ENCODE measurements around the gene SCGB3A2. TPM values are rescaled to one million over a fixed set of nuclear protein-coding genes. Genes with fewer than 3 reads are reported as not detected.

The SCGB3A2 gene, protein sequence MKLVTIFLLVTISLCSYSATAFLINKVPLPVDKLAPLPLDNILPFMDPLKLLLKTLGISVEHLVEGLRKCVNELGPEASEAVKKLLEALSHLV
- total RNA-seq (2014; rRNA removed; shearing (Covaris generic); ENCODE audit: low replicate concordance), result not detected in 2 replicates

DNA sequence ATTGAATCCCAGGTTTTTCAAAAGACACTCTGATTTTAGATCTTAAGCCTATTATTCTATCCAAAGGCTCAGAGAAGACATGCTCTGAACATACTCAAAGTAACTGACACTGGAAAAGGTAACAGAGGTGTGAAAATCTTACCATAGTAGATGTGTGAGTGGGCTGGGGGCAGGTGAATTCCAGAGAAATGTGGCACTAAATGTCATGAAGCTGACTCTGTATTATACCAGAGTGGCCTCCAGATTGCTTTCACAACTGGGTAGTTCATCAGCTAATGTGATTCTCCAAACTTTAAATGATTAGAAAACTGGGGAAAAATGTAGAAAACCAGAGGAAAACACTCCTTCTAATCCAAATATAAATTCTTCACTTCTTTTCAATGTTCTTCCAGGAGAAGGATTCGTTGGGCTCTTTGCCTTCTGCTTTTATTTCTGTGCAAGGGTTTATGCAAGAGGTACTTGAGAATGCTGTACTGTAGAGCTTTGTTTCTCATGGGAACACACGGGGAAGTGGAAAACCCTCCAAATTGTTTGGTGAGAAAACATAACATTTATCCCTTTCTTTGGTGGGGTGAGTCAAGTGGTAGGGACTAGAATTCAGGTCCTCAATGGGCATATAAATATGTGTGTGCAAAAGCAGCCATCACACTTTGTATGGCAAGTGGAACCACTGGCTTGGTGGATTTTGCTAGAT lies at the start of gene SCGB3A2:
Gene SCGB3A2, plus strand, starts transcription at position 646 of the 694 bp plus-strand sequence. CDS start 93 bp downstream, outside the sequence.
- no peak for DNase-seq (ENCODE audit: low read depth)
- in situ Hi-C loops (cut with HindIII; ENCODE audit: low pct_unique_long_range_greater_than_20kb, low sequenced_read_pairs), result no loop called here

DNA sequence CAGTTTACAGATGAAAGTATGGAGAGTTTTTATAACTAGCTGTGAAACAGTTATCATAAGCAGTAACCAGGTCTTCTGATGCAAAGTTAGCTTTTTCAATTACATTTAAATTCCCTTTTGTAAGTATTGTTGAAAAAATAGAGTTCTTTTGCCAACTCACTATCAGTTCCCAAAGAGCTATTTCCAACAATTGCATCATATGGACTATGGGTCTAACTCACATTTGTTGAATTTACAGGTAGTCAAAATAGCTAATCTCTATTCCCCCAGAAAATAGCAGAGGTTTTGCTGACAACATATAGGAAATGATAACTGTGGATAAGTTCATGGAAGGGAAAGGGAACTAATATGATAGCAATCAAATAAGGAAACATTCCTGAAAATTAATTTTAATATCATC lies 48.5 kb upstream of the SCGB3A2 start:
- in situ Hi-C loops (cut with HindIII; ENCODE audit: low pct_unique_long_range_greater_than_20kb, low sequenced_read_pairs), result no loop called here
- no peak for DNase-seq (ENCODE audit: low read depth)

DNA sequence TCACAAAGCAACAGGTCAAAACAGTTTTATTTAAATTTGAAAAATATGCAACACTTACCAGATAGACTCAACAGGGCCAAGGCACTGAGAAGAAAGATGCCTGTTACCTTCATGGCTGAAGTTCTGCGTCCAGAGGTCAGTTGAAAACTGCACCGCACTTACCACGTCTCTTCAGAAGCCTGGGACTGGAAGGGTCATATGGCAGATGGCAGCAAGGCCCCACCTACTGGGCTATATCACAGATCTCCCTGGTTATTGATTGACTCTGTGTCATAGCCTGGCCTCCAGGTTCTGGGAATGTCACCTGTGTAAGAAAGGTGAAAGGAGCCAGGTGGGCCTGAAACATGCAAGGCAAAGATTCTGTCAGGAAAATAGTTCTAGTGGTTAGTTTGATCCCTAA lies 47.0 kb upstream of the SCGB3A2 start, which contains the start of gene SPINK1:
Gene SPINK1, minus strand, starts transcription at position 207 of the 400 bp plus-strand sequence. Its CDS starts 94 bp downstream, at position 113.
- in situ Hi-C loops (cut with HindIII; ENCODE audit: low pct_unique_long_range_greater_than_20kb, low sequenced_read_pairs), result no loop called here
- DNase-seq (ENCODE audit: low read depth), result no peak

DNA sequence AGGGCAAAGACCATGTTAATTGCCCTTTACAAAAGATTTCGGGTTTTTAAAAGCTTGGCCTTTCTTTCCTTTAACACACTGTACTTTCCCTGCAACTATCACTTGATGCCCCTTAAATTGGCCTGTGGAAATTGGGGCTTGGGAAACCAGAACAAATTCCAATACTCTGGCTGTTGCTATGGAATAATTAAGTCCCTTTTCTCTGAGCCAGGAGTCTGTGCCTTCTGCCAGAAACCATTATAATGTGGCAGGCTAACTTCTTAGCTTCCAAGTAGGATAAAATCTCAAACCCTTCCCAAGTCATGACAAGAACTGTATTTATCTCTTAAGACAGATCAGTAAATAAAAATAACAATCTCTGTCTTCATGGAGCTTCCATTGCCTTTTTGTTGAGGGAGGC lies 46.0 kb upstream of the SCGB3A2 start:
- DNase-seq (ENCODE audit: low read depth), result no peak
- in situ Hi-C loops (cut with HindIII; ENCODE audit: low pct_unique_long_range_greater_than_20kb, low sequenced_read_pairs), result no loop called here

DNA sequence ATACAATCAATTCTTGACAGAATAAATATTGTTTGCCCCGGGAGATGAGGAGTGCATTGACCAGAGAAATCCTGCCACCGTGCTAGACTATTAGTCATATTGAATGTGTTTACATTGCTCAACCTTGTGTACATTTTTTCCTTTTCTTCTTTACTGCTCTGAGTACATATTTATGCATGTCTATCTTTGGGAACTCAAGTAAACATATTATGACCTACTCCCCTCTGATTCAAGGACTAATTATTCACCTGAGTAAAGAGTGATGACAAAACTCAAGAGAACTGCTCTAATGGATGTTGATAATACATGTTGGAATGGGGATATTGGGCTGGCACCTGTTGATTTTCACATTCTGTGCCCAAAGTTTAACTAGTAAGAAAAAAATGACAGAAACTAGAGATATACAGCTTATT lies 43.1 kb upstream of the SCGB3A2 start:
- DNase-seq (ENCODE audit: low read depth), result peak; percentile 66
- in situ Hi-C loops (cut with HindIII; ENCODE audit: low pct_unique_long_range_greater_than_20kb, low sequenced_read_pairs), result no loop called here

DNA sequence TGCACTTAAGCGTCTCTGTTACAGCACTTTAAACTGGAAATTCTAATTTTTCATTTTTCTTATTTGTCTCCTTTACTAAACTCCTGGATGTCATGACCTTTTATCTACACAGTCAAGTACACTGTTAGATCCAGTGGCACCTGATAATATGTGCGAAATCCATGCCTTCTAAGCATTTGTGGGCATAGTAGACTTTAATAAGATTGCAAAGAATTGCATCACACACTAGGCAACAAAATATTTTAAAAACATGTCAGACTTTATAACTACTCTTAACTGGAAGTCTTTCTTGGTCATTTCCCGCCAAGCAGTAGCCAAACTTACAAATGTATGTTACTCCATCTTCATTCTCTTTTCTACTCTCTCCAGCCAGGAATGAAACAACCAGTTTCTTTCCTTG lies 42.1 kb upstream of the SCGB3A2 start:
- no peak for DNase-seq (ENCODE audit: low read depth)
- in situ Hi-C loops (cut with HindIII; ENCODE audit: low pct_unique_long_range_greater_than_20kb, low sequenced_read_pairs), result no loop called here

DNA sequence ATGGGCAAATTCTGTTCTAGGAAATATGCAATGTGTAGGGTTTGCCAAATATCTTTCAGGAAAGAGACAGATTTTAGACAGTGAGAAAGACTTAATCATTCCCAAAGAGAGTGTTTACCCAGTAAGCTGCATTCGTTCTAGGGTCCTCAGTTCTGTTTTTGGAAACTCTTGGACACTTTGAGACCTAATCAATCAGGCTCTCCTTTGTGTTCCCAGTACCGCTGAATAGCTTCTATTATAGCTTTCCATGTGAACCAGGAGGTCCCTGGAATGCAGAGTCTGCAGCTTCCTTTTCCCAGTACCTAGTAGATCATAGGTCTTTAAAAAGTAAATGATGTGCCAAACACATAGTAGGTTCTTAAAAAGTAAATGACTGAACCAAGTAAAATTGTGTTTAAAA lies 35.6 kb upstream of the SCGB3A2 start:
- in situ Hi-C loops (cut with HindIII; ENCODE audit: low pct_unique_long_range_greater_than_20kb, low sequenced_read_pairs), result no loop called here
- no peak for DNase-seq (ENCODE audit: low read depth)

DNA sequence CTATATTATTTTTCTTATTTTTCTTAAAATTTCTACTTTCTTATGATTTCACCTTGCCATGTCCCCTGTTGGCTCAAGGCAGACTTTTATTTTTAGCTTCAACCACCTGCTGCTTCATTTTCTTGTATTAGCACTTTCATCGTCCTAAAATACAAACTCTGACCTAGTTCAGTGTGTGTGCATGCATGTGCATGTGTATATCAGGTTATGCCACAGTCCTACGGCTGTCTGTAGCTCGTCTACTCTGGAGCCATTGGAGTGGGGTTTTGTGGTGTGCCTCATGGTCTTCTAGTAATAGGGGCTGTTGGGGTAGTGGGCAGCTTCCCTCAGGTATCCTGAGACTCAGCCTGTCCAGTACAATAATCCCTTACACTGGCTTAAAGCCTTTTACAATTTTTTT lies 33.7 kb upstream of the SCGB3A2 start:
- in situ Hi-C loops (cut with HindIII; ENCODE audit: low pct_unique_long_range_greater_than_20kb, low sequenced_read_pairs), result no loop called here

DNA sequence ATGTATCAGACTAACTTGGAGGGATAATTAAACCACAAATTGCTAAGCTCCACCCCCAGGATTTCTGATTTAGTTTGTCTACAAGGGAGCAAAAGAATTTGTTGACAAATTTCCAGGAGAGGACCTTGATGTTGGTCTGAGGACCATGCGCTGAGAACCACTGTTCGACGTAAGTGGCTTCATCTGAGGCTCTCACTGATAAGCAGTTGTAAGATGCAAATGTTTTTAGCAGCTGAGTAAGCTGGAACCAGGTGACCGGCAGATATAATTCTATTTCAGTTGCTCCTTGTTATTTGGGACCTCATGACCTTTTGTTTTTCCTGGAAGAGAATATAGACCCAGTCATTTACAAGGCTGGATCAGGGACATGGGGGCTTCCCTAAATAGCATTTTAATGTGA lies 32.9 kb upstream of the SCGB3A2 start:
- DNase-seq (ENCODE audit: low read depth), result no peak
- in situ Hi-C loops (cut with HindIII; ENCODE audit: low pct_unique_long_range_greater_than_20kb, low sequenced_read_pairs), result no loop called here

More for the DNA sequence above, 33.7 kb upstream of the SCGB3A2 start:
- no peak for DNase-seq (ENCODE audit: low read depth)

DNA sequence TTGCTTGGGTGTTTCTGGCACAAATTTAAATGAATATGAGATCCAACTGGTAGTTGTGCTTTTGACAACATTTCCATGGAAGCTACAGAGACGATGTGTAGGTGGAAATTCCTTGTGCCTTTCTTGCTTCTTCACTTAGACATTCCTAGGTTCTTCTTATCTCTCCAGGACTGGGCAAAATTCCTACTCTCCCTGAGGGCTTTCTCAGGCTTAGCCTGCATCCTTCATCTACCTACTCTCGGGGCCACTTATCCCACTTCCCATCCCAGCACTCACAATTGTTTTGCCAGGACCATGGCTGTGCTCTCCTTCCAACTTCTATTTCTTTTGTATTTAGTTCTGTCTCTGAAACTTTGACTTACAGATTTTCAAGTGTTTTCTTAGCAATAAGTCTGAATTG lies 29.3 kb upstream of the SCGB3A2 start:
- in situ Hi-C loops (cut with HindIII; ENCODE audit: low pct_unique_long_range_greater_than_20kb, low sequenced_read_pairs), result no loop called here
- DNase-seq (ENCODE audit: low read depth), result no peak

DNA sequence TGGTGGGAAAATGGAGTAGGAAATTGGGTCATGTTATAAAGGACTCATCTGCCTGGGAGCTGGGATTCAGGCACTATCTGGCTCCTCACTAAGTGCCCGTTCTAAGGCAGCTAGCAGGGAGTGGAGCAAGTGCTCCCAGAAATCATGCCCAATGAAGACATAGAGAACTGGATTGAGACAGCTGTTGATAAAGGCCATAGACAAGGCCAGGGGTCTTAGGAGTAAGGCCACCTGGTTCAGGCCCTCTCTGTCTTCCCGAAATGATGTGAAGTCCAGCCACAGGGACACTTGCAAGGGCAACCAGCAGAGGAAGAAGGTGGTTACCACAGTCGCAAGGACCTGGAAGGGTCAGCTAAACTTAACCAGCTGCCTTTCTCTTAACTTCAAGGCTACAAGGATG lies 26.9 kb upstream of the SCGB3A2 start:
- in situ Hi-C loops (cut with HindIII; ENCODE audit: low pct_unique_long_range_greater_than_20kb, low sequenced_read_pairs), result no loop called here

DNA sequence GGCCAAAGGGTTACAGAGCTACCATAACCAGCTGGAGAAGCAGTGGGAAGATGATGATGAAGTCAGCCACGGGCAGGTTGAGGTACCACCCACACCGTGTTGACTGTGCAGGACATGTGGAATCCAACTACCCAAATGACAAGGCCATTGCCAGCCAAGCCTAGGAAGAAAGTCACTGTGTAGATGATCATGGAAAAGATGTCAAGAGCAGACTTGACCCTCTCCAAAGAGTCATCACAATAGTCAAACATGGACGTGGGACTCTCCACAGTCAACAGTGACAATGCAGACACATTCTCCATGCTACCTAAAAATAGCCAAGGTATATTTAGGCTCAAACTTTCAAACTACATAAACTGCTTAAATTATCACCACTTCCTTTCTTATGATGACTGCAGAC lies 26.1 kb upstream of the SCGB3A2 start:
- no peak for DNase-seq (ENCODE audit: low read depth)
- in situ Hi-C loops (cut with HindIII; ENCODE audit: low pct_unique_long_range_greater_than_20kb, low sequenced_read_pairs), result no loop called here

More for the DNA sequence above, 26.9 kb upstream of the SCGB3A2 start:
- no peak for DNase-seq (ENCODE audit: low read depth)

DNA sequence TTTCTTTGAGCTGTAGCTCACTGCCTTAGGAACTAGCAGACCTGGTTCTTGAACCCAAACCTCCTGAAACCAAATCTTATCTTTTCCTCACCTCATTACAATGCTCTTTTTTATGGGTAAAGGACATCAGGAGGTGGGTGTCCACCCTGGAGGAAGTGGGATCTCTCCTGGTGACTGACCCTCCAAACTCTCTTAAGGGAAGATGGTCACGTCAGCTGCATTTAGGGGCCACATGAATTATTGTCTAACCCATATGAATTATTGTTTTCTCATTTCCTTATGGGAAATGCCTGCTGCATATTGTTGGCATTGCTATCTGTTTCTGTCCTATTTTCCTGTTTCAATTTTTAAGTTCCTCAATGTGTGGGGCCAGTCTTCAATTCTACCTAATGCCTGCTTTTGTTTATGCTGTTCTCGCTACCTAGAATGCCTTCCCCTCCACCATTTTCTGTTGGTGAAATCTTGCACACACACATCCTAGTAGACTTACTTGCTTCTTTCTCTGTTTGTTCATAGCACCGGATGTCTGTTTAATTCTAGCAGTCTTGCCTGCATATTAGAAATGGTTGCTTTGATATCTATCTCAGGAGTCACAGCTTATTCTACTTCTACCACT lies 25.0 kb upstream of the SCGB3A2 start:
- in situ Hi-C loops (cut with HindIII; ENCODE audit: low pct_unique_long_range_greater_than_20kb, low sequenced_read_pairs), result no loop called here
- DNase-seq (ENCODE audit: low read depth), result no peak

DNA sequence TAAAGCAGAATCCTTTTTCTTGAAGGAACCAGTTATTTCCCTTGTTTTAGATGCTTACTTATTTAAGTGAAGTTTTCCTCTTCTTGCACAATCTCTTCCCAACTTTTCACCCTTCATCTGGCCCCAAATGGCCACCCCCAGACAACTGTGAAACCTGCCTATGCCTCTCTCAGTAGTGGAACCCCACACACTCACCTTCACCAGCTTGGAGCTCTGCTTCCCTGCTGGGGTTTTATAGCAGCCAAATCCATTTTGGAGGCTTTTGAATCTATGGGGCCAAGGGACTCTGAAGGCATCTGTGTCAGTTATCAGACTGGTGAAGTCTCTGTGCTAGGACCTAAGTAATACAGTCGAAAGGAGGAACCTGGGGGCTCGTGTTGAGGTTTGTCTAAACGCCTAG lies 24.2 kb upstream of the SCGB3A2 start:
- no peak for DNase-seq (ENCODE audit: low read depth)
- in situ Hi-C loops (cut with HindIII; ENCODE audit: low pct_unique_long_range_greater_than_20kb, low sequenced_read_pairs), result no loop called here

DNA sequence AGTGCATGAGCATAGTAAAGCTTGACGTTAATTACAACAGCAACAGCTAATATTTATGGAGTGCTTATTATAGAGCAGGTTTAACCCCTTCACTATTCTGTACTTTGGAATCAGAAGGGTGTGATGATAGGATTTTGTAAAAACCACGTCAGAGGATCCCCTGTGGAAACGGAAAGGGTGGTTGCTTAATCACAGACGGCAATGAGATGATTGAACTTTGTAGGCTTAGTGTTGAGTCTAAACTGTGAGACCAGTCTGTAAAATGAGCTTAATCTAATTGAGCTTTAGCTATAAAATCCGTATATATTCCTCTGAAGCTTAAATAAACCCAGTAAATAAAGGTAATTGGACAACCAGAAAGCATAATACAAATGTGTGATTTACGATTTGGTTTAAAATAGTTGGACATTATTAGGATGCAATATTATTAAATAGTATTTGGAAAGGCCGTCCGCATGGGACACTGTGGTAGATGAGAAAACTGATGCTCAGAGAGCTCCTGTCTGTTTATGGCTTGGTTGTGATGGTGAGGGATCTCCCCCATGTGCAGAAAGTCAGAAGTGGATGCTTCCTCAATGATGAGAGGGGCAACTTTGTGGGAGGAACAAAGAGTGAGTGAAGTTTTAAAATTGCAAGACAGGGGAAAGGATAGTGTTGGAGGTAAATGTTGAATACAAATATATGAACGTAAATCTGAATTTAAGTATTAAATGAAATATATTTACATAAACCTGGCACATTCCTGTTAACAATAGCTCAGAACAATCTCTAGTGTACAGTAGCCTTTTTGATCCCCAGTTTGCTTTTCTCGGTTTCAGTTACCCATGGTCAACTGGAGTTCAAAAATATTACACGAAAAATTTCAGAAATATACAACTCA lies 23.4 kb upstream of the SCGB3A2 start:
- no peak for DNase-seq (ENCODE audit: low read depth)
- in situ Hi-C loops (cut with HindIII; ENCODE audit: low pct_unique_long_range_greater_than_20kb, low sequenced_read_pairs), result no loop called here

DNA sequence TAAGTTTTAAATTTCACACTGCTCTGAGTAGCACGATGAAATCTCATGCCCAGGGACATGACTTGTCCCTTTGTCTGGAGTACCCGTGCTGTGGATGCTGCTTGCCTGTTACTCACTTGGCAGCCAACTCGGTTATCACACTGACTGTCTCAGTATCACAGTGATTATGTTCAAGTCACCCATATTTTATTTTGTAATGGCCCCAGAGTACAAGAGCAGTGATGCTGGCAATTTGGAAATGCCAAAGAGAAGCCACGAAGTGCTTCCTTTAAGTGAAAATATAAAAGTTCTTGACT lies 22.8 kb upstream of the SCGB3A2 start:
- in situ Hi-C loops (cut with HindIII; ENCODE audit: low pct_unique_long_range_greater_than_20kb, low sequenced_read_pairs), result no loop called here
- no peak for DNase-seq (ENCODE audit: low read depth)

DNA sequence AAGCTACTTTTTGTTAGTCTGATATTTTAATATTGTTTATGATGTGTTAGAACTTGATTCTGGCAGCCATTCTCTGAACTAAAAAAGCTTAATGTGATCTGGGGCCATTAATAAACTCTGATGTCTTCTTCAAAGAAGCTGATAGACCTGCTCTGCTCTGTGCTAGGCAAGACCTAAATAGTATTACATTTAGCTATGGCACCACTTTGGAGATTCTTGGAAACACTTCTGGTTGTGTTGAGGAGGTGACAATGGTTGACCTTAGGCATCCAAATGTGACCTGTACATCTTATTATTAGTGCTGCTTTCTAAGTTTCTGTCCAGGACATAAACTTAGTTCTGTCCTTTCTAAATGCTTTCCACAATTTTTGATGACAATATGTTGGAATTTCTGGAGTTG lies 21.7 kb upstream of the SCGB3A2 start:
- DNase-seq (ENCODE audit: low read depth), result no peak
- in situ Hi-C loops (cut with HindIII; ENCODE audit: low pct_unique_long_range_greater_than_20kb, low sequenced_read_pairs), result no loop called here

DNA sequence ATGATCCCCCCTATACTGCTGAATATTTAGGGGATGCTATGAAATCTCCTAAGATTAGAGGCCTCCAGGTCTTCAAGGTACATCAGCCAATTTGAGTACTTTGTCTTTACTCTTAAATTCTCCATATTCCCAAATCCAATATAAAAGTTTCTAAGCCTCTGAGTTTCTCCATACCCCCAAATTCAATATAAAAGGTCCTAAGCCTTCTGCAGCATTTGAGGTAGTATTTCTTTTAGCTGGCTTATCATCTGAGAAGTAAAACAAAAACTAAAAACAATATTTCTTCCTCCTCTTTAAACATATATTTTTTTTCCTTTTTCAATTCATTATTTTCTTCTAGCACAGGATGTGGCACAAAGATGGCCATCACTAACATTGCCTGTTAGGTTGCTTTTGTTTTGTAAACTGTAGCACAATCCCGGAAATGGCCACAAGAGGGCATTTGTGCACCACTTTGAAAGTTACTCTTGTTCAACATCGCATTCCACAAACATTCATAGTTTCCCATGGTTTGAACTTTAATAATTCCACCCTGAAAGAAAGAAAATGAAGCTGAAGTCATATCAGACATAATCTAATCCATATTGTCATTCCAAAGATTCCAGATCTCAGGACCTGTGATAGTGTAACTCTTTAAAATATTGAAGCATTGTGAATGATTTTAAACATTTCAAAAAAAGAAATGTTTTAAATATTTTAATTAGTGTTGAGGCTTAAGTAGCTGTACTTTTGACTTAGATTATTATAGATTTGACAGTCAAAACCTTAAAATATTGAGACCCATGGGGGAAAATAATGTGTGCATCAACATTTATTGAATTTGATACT lies 21.0 kb upstream of the SCGB3A2 start:
- in situ Hi-C loops (cut with HindIII; ENCODE audit: low pct_unique_long_range_greater_than_20kb, low sequenced_read_pairs), result no loop called here

More for the DNA sequence above, 21.0 kb upstream of the SCGB3A2 start:
- DNase-seq (ENCODE audit: low read depth), result peak; percentile 20

Data from Caki2 (cell line).